Activated CD8-positive, alpha-beta memory T cell treated with anti-CD3 and anti-CD28 coated beads, Interleukin-2, amount 50 U/mL, for 1 hour (primary cell): Measurements from ENCODE around the gene PGLYRP3.

Source experiments
- DNase-seq: peaks from one replicate; pipeline ENCODE4 v3.0.0-alpha.2; 2020; ENCODE audit errors: extremely low read depth

PGLYRP3 gene

GRCh38 chr1:153260585-153261280, 52.0 kb downstream of the PGLYRP3 start:
- DNase-seq, result no peak

DNA sequence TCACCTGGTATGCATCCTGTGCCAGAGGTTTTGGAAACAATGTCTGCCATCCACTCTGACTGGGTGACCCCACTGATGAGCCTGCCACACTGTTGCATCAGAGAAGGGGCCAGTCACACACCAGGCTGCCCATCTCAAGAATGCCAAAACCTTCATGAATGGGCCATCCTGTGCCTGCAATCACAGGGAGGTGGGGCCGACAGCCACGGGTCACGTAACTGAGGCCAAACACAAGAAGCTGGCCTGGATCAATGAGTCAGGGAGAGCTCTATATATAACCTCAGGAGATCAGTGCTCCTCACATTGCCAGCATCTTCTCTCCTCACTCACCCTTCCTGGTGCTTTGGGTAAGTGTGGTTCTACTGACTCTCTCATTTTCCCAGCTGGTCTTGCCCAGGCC, 53.4 kb downstream of the PGLYRP3 start, which contains the start of gene LORICRIN:
Gene LORICRIN (plus strand): TSS at position 301 of the 400 bp plus-strand sequence. CDS start 1,263 bp downstream, outside the sequence.
- no peak for DNase-seq

- no peak for DNase-seq
Measured at GRCh38 chr1:153253693-153254092, 59.1 kb downstream of the PGLYRP3 start.

DNA sequence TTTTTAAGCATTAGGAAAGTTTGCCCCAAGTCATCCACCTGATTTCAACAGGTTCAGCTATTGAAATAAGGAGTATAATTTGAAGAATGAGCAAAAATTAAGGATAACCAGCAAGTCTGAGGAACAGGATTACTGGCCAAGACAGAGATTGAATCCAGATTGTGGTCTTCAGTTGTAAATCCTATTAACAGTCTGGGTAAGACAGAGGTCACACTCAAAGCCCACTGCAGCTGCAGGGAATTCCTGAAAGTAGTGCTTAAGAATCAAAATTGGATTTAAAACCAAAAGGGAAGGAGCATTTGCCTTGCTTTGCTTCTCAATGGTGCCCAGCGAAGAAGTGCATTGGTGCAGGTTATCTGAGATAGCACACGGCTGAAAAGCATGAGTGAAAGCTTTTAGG, 59.7 kb downstream of the PGLYRP3 start:
- DNase-seq, result no peak

- DNase-seq, result no peak
Measured at GRCh38 chr1:153251988-153252387, 60.8 kb downstream of the PGLYRP3 start.

GRCh38 chr1:153251562-153251961, 61.2 kb downstream of the PGLYRP3 start:
- DNase-seq, result no peak

GRCh38 chr1:153251087-153251486, 61.7 kb downstream of the PGLYRP3 start:
- DNase-seq, result no peak

DNA sequence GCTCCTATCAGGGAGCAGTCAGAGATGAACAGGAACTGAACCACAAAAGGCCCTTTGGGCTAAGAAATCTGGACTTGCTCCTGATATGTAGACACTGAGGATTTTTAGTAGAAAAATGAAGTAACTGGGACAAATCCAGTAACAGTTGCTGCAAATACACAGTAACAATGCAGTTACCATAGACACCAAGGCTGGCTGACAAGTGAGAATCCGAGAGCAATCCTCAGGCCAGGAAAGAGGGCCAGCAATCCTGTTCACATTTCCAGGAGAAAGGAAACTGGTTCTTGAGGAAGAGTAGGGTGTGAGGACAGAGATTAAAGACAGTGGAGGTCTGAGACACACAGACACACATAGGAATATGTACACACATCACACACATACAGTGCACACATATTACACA, 62.6 kb downstream of the PGLYRP3 start:
- DNase-seq, result no peak

DNA sequence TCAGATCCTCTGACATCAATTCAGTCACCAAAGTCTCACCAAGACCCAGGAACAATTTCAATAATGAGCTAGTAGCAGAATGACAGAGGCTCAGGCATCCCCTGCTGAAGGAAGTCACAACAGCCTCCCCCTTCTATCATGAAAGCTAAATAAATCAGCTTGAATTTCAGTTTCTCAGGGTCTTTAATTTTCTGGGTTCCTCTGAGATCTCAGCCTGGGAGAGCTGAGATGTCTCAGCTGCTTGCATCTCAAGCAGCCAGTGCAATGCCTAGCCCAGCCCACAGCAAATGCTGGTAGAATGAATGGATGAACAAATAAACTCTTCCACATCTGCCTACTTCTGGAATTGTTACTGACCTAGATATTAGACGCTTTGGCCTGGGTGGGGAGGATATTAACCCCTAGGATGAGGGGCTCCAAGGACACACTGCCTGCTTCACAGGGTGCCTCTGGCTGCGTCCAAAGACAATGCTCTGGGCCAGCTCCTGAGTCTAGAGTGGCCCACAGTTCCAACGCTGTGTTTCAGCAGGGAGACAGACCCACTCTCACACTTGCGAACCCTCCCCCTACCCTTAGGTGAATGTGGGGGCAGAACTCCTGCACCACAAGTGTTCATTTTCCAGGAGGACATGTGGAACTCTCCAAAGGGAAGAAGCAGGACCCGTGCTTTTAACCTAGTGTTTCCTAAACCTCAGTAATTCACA, 64.4 kb downstream of the PGLYRP3 start:
- no peak for DNase-seq
